Neural progenitor cell (in vitro differentiated cells): ENCODE measurements around the gene DRAXIN. TPM values are rescaled to one million over a fixed set of nuclear protein-coding genes. Genes with fewer than 3 reads are reported as not detected.
A peak's percentile ranks its signal among the peaks of the same experiment; 100 is the strongest.

ENCODE experiments used
- DNase-seq: peaks from one replicate; pipeline ENCODE4 v3.0.0-alpha.2; 2016; ENCODE audit warnings: low spot score
- H2AFZ ChIP-seq: fragments of 200-600 bp; sonication (generic); replicated peaks from 2 replicates; pipeline ENCODE4 v1.6.1; 2016; ENCODE audit warnings: antibody characterized with exemption
- H3F3A ChIP-seq: fragments of 200-600 bp; sonication (generic); 2 replicates; pipeline ENCODE4 v1.6.1; 2016; ENCODE audit warnings: antibody characterized with exemption, low read depth
- H3K27ac ChIP-seq: fragments of 200-600 bp; sonication (generic); 2 replicates; pipeline ENCODE4 v1.5.1; 2016; ENCODE audit warnings: mild to moderate bottlenecking
- H3K27me3 ChIP-seq: fragments of 200-600 bp; sonication (generic); 2 replicates; pipeline ENCODE4 v1.6.1; 2016; ENCODE audit warnings: mild to moderate bottlenecking, moderate library complexity
- H3K36me3 ChIP-seq: fragments of 200-600 bp; sonication (generic); 2 replicates; pipeline ENCODE4 v1.5.1; 2016
- H3K4me1 ChIP-seq: fragments of 200-600 bp; sonication (generic); 2 replicates; pipeline ENCODE4 v1.6.1; 2016; ENCODE audit warnings: mixed run types
- H3K4me2 ChIP-seq: fragments of 200-600 bp; sonication (generic); 2 replicates; pipeline ENCODE4 v1.6.1; 2016
- H3K4me3 ChIP-seq: fragments of 200-600 bp; sonication (generic); 2 replicates; pipeline ENCODE4 v1.5.1; 2016
- H3K79me2 ChIP-seq: fragments of 200-600 bp; sonication (generic); 2 replicates; pipeline ENCODE4 v1.6.1; 2016; ENCODE audit warnings: low read depth
- H3K9ac ChIP-seq: fragments of 200-600 bp; sonication (generic); 2 replicates; pipeline ENCODE4 v1.6.1; 2016
- H3K9me3 ChIP-seq: fragments of 200-600 bp; sonication (generic); 2 replicates; pipeline ENCODE4 v1.5.1; 2016; ENCODE audit warnings: low read depth
- H4K20me1 ChIP-seq: fragments of 200-600 bp; sonication (generic); 2 replicates; pipeline ENCODE4 v1.6.1; 2016; ENCODE audit warnings: low read depth
- H3K27ac Mint-ChIP-seq: 3 replicates; pipeline ENCODE4 v1.8.0; 2021; ENCODE audit warnings: mixed read lengths
- H3K27me3 Mint-ChIP-seq: 2 replicates; pipeline ENCODE4 v1.8.0; 2022; ENCODE audit warnings: low read depth, mild to moderate bottlenecking, inconsistent platforms, moderate library complexity, mixed read lengths; ENCODE audit not compliant: insufficient read depth
- H3K36me3 Mint-ChIP-seq: 3 replicates; pipeline ENCODE4 v1.8.0; 2021; ENCODE audit warnings: mixed read lengths
- H3K4me1 Mint-ChIP-seq: 3 replicates; pipeline ENCODE4 v1.8.0; 2021; ENCODE audit warnings: mixed read lengths
- H3K4me3 Mint-ChIP-seq: 3 replicates; pipeline ENCODE4 v1.8.0; 2021; ENCODE audit warnings: mild to moderate bottlenecking, moderate library complexity, mixed read lengths
- H3K9me3 Mint-ChIP-seq: 3 replicates; pipeline ENCODE4 v1.8.0; 2020; ENCODE audit warnings: mixed read lengths
- EZH2 ChIP-seq: fragments of 200-600 bp; sonication (generic); IDR thresholded peaks from 2 replicates; pipeline ENCODE4 v1.6.1; 2017; ENCODE audit warnings: antibody characterized with exemption, mild to moderate bottlenecking, moderate library complexity
- EZH2phosphoT487 ChIP-seq: fragments of 200-600 bp; sonication (generic); IDR thresholded peaks from 2 replicates; pipeline ENCODE4 v1.6.1; 2017; ENCODE audit warnings: antibody characterized with exemption
- total RNA-seq: library from RNA; depleted of rRNA; stranded (reverse); fragments of >200 nt; gene quantifications from 2 replicates; pipeline ENCODE4 v1.2.3, GENCODE V29; 2015; ENCODE audit warnings: low replicate concordance
- TF ChIP-seq, protein P1 (sequence below): fragments of 200-600 bp; sonication (generic); IDR thresholded peaks from 2 replicates; pipeline ENCODE4 v1.5.1; 2017; ENCODE audit warnings: antibody characterized with exemption, mild to moderate bottlenecking

The DRAXIN gene
- total RNA-seq, 1 donor from 2014 or later, result 27.1 TPM

GRCh38 chr1:11646317-11646716 lies 45.2 kb upstream of the DRAXIN start:
- Mint-ChIP-seq H3K4me1 (peaks cover 8% of the 10 kb centered on the region), H3K4me3 (peak overlapping the region; percentile 48), H3K27ac (no peak overlapping the region), H3K36me3 (no peaks in the 10 kb centered on the region), H3K27me3 (peaks cover 43% of the 10 kb centered on the region), H3K9me3 (peaks cover 2% of the 10 kb centered on the region)
- no peak overlapping the region for H2AFZ ChIP-seq
- H3K4me3 ChIP-seq, result no peak overlapping the region
- H3K27me3 ChIP-seq, result peaks cover 39% of the 10 kb centered on the region
- no peak overlapping the region for H3K27ac ChIP-seq
- peaks cover 32% of the 10 kb centered on the region for H3F3A ChIP-seq
- DNase-seq, result no peak
- no peaks in the 10 kb centered on the region for H3K36me3 ChIP-seq
- H3K79me2 ChIP-seq, result no peaks in the 10 kb centered on the region
- H3K9me3 ChIP-seq, result no peaks in the 10 kb centered on the region
- H3K9ac ChIP-seq, result no peak overlapping the region
- TF ChIP-seq EZH2, result no peak
- TF ChIP-seq, protein P1, sequence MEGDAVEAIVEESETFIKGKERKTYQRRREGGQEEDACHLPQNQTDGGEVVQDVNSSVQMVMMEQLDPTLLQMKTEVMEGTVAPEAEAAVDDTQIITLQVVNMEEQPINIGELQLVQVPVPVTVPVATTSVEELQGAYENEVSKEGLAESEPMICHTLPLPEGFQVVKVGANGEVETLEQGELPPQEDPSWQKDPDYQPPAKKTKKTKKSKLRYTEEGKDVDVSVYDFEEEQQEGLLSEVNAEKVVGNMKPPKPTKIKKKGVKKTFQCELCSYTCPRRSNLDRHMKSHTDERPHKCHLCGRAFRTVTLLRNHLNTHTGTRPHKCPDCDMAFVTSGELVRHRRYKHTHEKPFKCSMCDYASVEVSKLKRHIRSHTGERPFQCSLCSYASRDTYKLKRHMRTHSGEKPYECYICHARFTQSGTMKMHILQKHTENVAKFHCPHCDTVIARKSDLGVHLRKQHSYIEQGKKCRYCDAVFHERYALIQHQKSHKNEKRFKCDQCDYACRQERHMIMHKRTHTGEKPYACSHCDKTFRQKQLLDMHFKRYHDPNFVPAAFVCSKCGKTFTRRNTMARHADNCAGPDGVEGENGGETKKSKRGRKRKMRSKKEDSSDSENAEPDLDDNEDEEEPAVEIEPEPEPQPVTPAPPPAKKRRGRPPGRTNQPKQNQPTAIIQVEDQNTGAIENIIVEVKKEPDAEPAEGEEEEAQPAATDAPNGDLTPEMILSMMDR, result no peak
- no peak for TF ChIP-seq EZH2phosphoT487
- H3K4me1 ChIP-seq, result peaks cover 7% of the 10 kb centered on the region
- peaks cover 23% of the 10 kb centered on the region for H4K20me1 ChIP-seq
- H3K4me2 ChIP-seq, result no peak overlapping the region

- Mint-ChIP-seq H3K4me1 (peaks cover 8% of the 10 kb centered on the region), H3K27me3 (peaks cover 48% of the 10 kb centered on the region), H3K36me3 (no peaks in the 10 kb centered on the region), H3K27ac (no peak overlapping the region), H3K4me3 (no peak overlapping the region), H3K9me3 (peaks cover 2% of the 10 kb centered on the region)
- H3K36me3 ChIP-seq, result no peaks in the 10 kb centered on the region
- H3K4me1 ChIP-seq, result peaks cover 7% of the 10 kb centered on the region
- no peak overlapping the region for H3K4me3 ChIP-seq
- H3K27ac ChIP-seq, result no peak overlapping the region
- H3K27me3 ChIP-seq, result peaks cover 49% of the 10 kb centered on the region
- DNase-seq, result no peak
- peaks cover 31% of the 10 kb centered on the region for H3F3A ChIP-seq
- peaks cover 23% of the 10 kb centered on the region for H4K20me1 ChIP-seq
- H2AFZ ChIP-seq, result no peak overlapping the region
- TF ChIP-seq EZH2 (no peak), EZH2phosphoT487 (no peak)
- TF ChIP-seq, protein P1, result no peak
- H3K4me2 ChIP-seq, result no peak overlapping the region
- no peaks in the 10 kb centered on the region for H3K9me3 ChIP-seq
- H3K79me2 ChIP-seq, result no peaks in the 10 kb centered on the region
- no peak overlapping the region for H3K9ac ChIP-seq
Observed at GRCh38 chr1:11647333-11647732, 44.2 kb upstream of the DRAXIN start.

GRCh38 chr1:11648039-11648438 lies 43.5 kb upstream of the DRAXIN start:
- peaks cover 24% of the 10 kb centered on the region for H4K20me1 ChIP-seq
- no peak for DNase-seq
- H3K9ac ChIP-seq, result no peak overlapping the region
- H3F3A ChIP-seq, result peaks cover 34% of the 10 kb centered on the region
- H3K4me2 ChIP-seq, result peak overlapping the region; percentile 69
- peaks cover 51% of the 10 kb centered on the region for H3K27me3 Mint-ChIP-seq
- H3K9me3 Mint-ChIP-seq, result peaks cover 2% of the 10 kb centered on the region
- H2AFZ ChIP-seq, result no peak overlapping the region
- peaks cover 7% of the 10 kb centered on the region for H3K4me1 ChIP-seq
- no peak overlapping the region for H3K4me3 ChIP-seq
- H3K9me3 ChIP-seq, result no peaks in the 10 kb centered on the region
- no peak overlapping the region for H3K4me3 Mint-ChIP-seq
- H3K27me3 ChIP-seq, result peaks cover 56% of the 10 kb centered on the region
- no peak overlapping the region for H3K27ac Mint-ChIP-seq
- H3K36me3 ChIP-seq, result no peaks in the 10 kb centered on the region
- H3K27ac ChIP-seq, result no peak overlapping the region
- H3K36me3 Mint-ChIP-seq, result no peaks in the 10 kb centered on the region
- peaks cover 8% of the 10 kb centered on the region for H3K4me1 Mint-ChIP-seq
- TF ChIP-seq EZH2, result no peak
- no peak for TF ChIP-seq EZH2phosphoT487
- TF ChIP-seq, protein P1, result no peak
- H3K79me2 ChIP-seq, result no peaks in the 10 kb centered on the region
